Uterus (tissue), 4 donors: ENCODE measurements around the gene COL8A1. TPM values are rescaled to one million over a fixed set of nuclear protein-coding genes. Genes with fewer than 3 reads are reported as not detected.

Experiments used
- DNase-seq, 2 donors: peaks; one replicate each; pipeline ENCODE4 v3.0.0-alpha.2; 2019 to 2020
- H3K27ac ChIP-seq, 2 donors: fragments of 200-600 bp; sonication (generic); 1 replicate in 1 of 2; 2 replicates in 1 of 2; pipeline ENCODE4 v1.5.1; 2016 to 2018
- H3K27me3 ChIP-seq, 2 donors: fragments of 200-600 bp; sonication (generic); one replicate each; pipeline ENCODE4 v1.5.1; 2018 to 2019; ENCODE audit warnings: control low read depth in 1 of 2
- H3K36me3 ChIP-seq, 2 donors: fragments of 200-600 bp; sonication (generic); one replicate each; pipeline ENCODE4 v1.5.1; 2019; ENCODE audit warnings: control low read depth in 1 of 2
- H3K4me1 ChIP-seq, 2 donors: fragments of 200-600 bp; sonication (generic); one replicate each; pipeline ENCODE4 v1.5.1; 2018 to 2019; ENCODE audit warnings: control low read depth in 1 of 2
- H3K4me3 ChIP-seq, 2 donors: fragments of 200-600 bp; sonication (generic); 1 replicate in 1 of 2; 2 replicates in 1 of 2; pipeline ENCODE4 v1.5.1; 2018 to 2019; ENCODE audit warnings: mild to moderate bottlenecking in 1 of 2
- H3K9me3 ChIP-seq, 2 donors: fragments of 200-600 bp; sonication (generic); one replicate each; pipeline ENCODE4 v1.5.1; 2019; ENCODE audit warnings: control low read depth in 1 of 2
- CTCF ChIP-seq, 4 experiments: fragments of 200-600 bp in 2 of 4; fragments of 450-650 bp in 2 of 4; sonication (generic) in 2 of 4; IDR thresholded peaks; one replicate each; pipeline ENCODE4 v1.5.1; 2016 to 2019; ENCODE audit warnings: antibody characterized with exemption in 4 of 4, mild to moderate bottlenecking in 2 of 4, moderate library complexity in 1 of 4
- POLR2A ChIP-seq, 2 donors: fragments of 450-650 bp; IDR thresholded peaks; one replicate each; pipeline ENCODE4 v1.6.1; 2016; ENCODE audit warnings: antibody characterized with exemption in 2 of 2, mild to moderate bottlenecking in 1 of 2, moderate library complexity in 1 of 2
- intact Hi-C: fragments of 100-400 bp; cut with DNase I; formaldehyde crosslinking; loops from one replicate; pipeline ENCODE4 v1.15.1; 2023; ENCODE audit warnings: low total_unique reads
- total RNA-seq, 4 donors: library from RNA; depleted of rRNA in 3 of 4; stranded (reverse); fragments of >200 nt in 3 of 4; gene quantifications; one replicate each; pipeline versions ENCODE4 v1.1.0 to v1.2.4, GENCODE V29; 2014 to 2023
- donor health status: DM: yes; HTN: yes; CAD: no.

The COL8A1 gene
- total RNA-seq, 4 donors from 2014 or later = 2.6 to 30.9 (median 18.0) TPM

GRCh38 chr3:99760629-99761028 lies 122.2 kb downstream of the COL8A1 start:
- Histone ChIP-seq H3K27ac (no peak overlapping the region), H3K27me3 (no peaks in the 10 kb centered on the region), H3K4me1 (peaks cover 0 to 6% of the 10 kb centered on the region in 2 donors), H3K36me3 (no peaks in the 10 kb centered on the region), H3K4me3 (no peak overlapping the region), H3K9me3 (no peaks in the 10 kb centered on the region)
- intact Hi-C loops = no loop called here
- TF ChIP-seq CTCF (IDR thresholded peaks at IDR 0.05) = no peak
- no peak for TF ChIP-seq POLR2A (IDR thresholded peaks at IDR 0.05)
- peak in 1 of 2 donors; percentile 35 for DNase-seq

- Histone ChIP-seq H3K4me1 (peaks cover 0 to 6% of the 10 kb centered on the region in 2 donors), H3K27me3 (no peaks in the 10 kb centered on the region), H3K4me3 (no peak overlapping the region), H3K9me3 (no peaks in the 10 kb centered on the region), H3K27ac (no peak overlapping the region), H3K36me3 (no peaks in the 10 kb centered on the region)
- TF ChIP-seq CTCF (IDR thresholded peaks at IDR 0.05) (no peak), POLR2A (IDR thresholded peaks at IDR 0.05) (no peak)
- DNase-seq = no peak
- intact Hi-C loops = no loop called here
Measured at GRCh38 chr3:99761415-99762165, 123.2 kb downstream of the COL8A1 start.

- Histone ChIP-seq H3K4me1 (peaks cover 0 to 6% of the 10 kb centered on the region in 2 donors), H3K36me3 (no peaks in the 10 kb centered on the region), H3K4me3 (no peak overlapping the region), H3K27me3 (no peaks in the 10 kb centered on the region), H3K9me3 (no peaks in the 10 kb centered on the region), H3K27ac (no peak overlapping the region)
- intact Hi-C loops = no loop called here
- TF ChIP-seq CTCF (IDR thresholded peaks at IDR 0.05) = no peak
- TF ChIP-seq POLR2A (IDR thresholded peaks at IDR 0.05) = no peak
- DNase-seq = no peak
Measured at GRCh38 chr3:99762901-99763300, 124.5 kb downstream of the COL8A1 start.

- intact Hi-C loops = no loop called here
- no peaks in the 10 kb centered on the region for H3K36me3 ChIP-seq
- no peak overlapping the region for H3K4me3 ChIP-seq
- TF ChIP-seq CTCF (IDR thresholded peaks at IDR 0.05) (no peak), POLR2A (IDR thresholded peaks at IDR 0.05) (no peak)
- H3K9me3 ChIP-seq = no peaks in the 10 kb centered on the region
- peaks cover 0 to 6% of the 10 kb centered on the region in 2 donors for H3K4me1 ChIP-seq
- no peak overlapping the region for H3K27ac ChIP-seq
- H3K27me3 ChIP-seq = no peaks in the 10 kb centered on the region
- no peak for DNase-seq
Measured at GRCh38 chr3:99764377-99764776, 126.0 kb downstream of the COL8A1 start.

GRCh38 chr3:99765042-99765942 lies 126.9 kb downstream of the COL8A1 start:
- DNase-seq = no peak
- Histone ChIP-seq H3K4me1 (no peaks in the 10 kb centered on the region), H3K27ac (no peak overlapping the region), H3K27me3 (no peaks in the 10 kb centered on the region), H3K9me3 (no peaks in the 10 kb centered on the region), H3K36me3 (no peaks in the 10 kb centered on the region), H3K4me3 (no peak overlapping the region)
- intact Hi-C loops = no loop called here
- TF ChIP-seq POLR2A (IDR thresholded peaks at IDR 0.05) (no peak), CTCF (IDR thresholded peaks at IDR 0.05) (no peak)
